Measurements from ENCODE around the gene PTPRE.

The PTPRE gene

DNA sequence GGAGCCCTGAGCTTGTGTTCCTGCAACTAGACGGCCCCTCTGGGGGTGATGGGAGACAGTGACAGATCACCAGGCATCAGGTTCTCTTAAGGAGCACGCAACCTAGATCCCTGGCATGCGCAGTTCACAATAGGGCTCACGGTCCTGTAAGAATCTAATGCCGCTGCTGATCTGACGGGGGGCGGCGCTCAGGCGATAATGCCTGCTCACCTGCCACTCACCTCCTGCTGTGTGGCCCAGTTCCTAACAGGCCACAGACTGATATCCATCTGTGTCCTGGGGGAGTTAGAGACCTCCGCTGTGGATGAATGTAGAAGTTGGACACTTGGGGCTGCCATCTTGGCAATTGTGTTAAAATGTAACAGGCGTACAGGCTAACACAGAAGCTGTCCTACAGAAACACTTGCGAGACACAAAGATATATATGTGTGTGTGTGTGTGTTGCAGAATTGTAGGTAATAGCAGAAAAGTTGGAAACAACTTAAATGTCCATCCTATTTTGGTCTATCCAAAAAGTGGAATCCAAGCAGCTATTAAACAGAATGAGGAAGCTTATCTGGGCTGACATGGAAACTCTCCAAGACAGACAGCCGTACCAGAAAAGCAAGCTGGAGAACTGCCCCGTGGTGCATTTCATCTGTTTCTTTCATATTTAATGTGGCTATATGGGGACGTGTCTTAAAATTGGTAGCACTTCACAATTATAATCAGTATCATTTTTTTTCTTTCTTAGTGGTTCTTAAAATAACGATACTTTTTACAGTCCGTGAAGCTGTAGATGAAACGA is 136.5 kb downstream of the PTPRE start:
- no peaks in the 10 kb centered on the region for H3K36me3 ChIP-seq (ENCODE audit: low read depth)
- no peaks in the 10 kb centered on the region for H3K27me3 ChIP-seq (ENCODE audit: insufficient read depth, poor library complexity, severe bottlenecking)
- ATAC-seq (ENCODE audit: low read depth): no peak
- H3K4me1 ChIP-seq (ENCODE audit: insufficient read depth, poor library complexity, severe bottlenecking): peaks cover 1% of the 10 kb centered on the region
- DNase-seq (ENCODE audit: low spot score): peak; percentile 11
- no peak overlapping the region for H3K27ac ChIP-seq (ENCODE audit: poor library complexity, severe bottlenecking)
- TF ChIP-seq CTCF (IDR thresholded peaks at IDR 0.05; ENCODE audit: poor library complexity, severe bottlenecking): no peak
- no peaks in the 10 kb centered on the region for H3K9me3 ChIP-seq (ENCODE audit: severe bottlenecking)
- no peak overlapping the region for H3K4me3 ChIP-seq (ENCODE audit: severe bottlenecking)

GRCh38 chr10:128044186-128044585 is 137.3 kb downstream of the PTPRE start:
- H3K4me1 ChIP-seq (ENCODE audit: insufficient read depth, poor library complexity, severe bottlenecking): peaks cover 9% of the 10 kb centered on the region
- H3K27ac ChIP-seq (ENCODE audit: poor library complexity, severe bottlenecking): no peak overlapping the region
- peaks cover under 1% of the 10 kb centered on the region; the same call in 1 of the 2 replicates for H3K36me3 ChIP-seq (ENCODE audit: low read depth)
- ATAC-seq (ENCODE audit: low read depth) (no peak), DNase-seq (ENCODE audit: low spot score) (peak; percentile 9)
- no peaks in the 10 kb centered on the region for H3K27me3 ChIP-seq (ENCODE audit: insufficient read depth, poor library complexity, severe bottlenecking)
- no peaks in the 10 kb centered on the region for H3K9me3 ChIP-seq (ENCODE audit: severe bottlenecking)
- no peak overlapping the region for H3K4me3 ChIP-seq (ENCODE audit: severe bottlenecking)
- TF ChIP-seq CTCF (IDR thresholded peaks at IDR 0.05; ENCODE audit: poor library complexity, severe bottlenecking): no peak

- Histone ChIP-seq H3K36me3 (ENCODE audit: low read depth) (peaks cover 7% of the 10 kb centered on the region), H3K27ac (ENCODE audit: poor library complexity, severe bottlenecking) (no peak overlapping the region), H3K4me3 (ENCODE audit: severe bottlenecking) (no peak overlapping the region), H3K27me3 (ENCODE audit: insufficient read depth, poor library complexity, severe bottlenecking) (no peaks in the 10 kb centered on the region), H3K9me3 (ENCODE audit: severe bottlenecking) (no peaks in the 10 kb centered on the region), H3K4me1 (ENCODE audit: insufficient read depth, poor library complexity, severe bottlenecking) (peaks cover 11% of the 10 kb centered on the region)
- no peak for ATAC-seq (ENCODE audit: low read depth)
- TF ChIP-seq CTCF (IDR thresholded peaks at IDR 0.05; ENCODE audit: poor library complexity, severe bottlenecking): no peak
- DNase-seq (ENCODE audit: low spot score): peak; percentile 37
Observed at GRCh38 chr10:128044961-128045832, 138.3 kb downstream of the PTPRE start.

DNA sequence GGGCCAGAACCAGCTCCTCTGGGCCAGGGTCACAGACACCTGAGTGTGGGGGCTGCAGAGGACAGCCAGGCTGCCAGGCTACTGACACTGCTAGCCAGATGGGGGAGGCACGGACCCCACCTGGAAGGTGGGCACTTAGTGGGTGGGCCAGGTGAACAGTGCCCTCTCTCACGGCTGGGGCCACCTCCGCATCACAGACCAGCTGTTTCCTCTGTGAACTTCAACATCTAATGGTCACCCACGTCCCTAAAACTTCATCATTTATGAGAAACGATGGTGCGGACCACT is 138.9 kb downstream of the PTPRE start:
- peaks cover 16% of the 10 kb centered on the region for H3K4me1 ChIP-seq (ENCODE audit: insufficient read depth, poor library complexity, severe bottlenecking)
- DNase-seq (ENCODE audit: low spot score): no peak
- no peaks in the 10 kb centered on the region for H3K9me3 ChIP-seq (ENCODE audit: severe bottlenecking)
- peaks cover 11% of the 10 kb centered on the region for H3K36me3 ChIP-seq (ENCODE audit: low read depth)
- TF ChIP-seq CTCF (IDR thresholded peaks at IDR 0.05; ENCODE audit: poor library complexity, severe bottlenecking): no peak
- no peak for ATAC-seq (ENCODE audit: low read depth)
- H3K27me3 ChIP-seq (ENCODE audit: insufficient read depth, poor library complexity, severe bottlenecking): no peaks in the 10 kb centered on the region
- H3K4me3 ChIP-seq (ENCODE audit: severe bottlenecking): no peak overlapping the region
- H3K27ac ChIP-seq (ENCODE audit: poor library complexity, severe bottlenecking): no peak overlapping the region
